GM13977 (cell line): Measurements from ENCODE around the gene GDF10.

ENCODE experiments used
- DNase-seq: peaks from one replicate; pipeline ENCODE4 v3.0.0; 2012; ENCODE audit warnings: low spot score
- CTCF ChIP-seq: IDR thresholded peaks from 2 replicates; pipeline ENCODE4 v1.5.1; 2012; ENCODE audit warnings: mild to moderate bottlenecking, control low read depth; ENCODE audit not compliant: insufficient read depth; ENCODE audit errors: extremely low read depth, missing control alignments
- in situ Hi-C: fragments of 300-500 bp; cut with MboI; formaldehyde crosslinking; loops from one replicate; pipeline ENCODE4 v1.12.0; 2022; ENCODE audit warnings: low sequenced_read_pairs, low pct_unique_long_range_greater_than_20kb, mixed read lengths, inconsistent platforms; ENCODE audit not compliant: unreplicated experiment

The GDF10 gene

DNA sequence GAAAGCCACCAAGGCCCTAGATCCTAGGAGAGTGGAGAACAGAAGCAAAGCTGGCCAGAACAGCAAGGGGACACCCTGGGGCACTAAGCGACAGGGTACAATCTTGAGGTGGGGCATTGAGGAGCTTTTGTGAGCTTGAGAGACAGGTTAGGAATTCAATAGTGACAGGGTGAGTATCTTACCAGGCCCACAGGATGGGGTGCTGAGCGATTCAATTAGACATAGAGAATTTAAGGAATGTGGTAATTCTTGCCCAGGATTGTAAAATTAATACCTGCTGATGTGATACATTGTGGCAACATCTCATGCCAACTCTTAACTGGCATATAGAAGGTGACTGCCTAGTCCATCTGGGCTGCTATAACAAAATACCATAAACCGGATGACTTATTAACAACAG lies 62.2 kb downstream of the GDF10 start:
- TF ChIP-seq CTCF: no peak
- DNase-seq: no peak
- in situ Hi-C loops: no loop called here
